ENCODE measurements around the gene LIN9. TPM values are rescaled to one million over a fixed set of nuclear protein-coding genes. Genes with fewer than 3 reads are reported as not detected.

Gene LIN9
- total and polyA plus RNA-seq, 10 of the 15 experiments (the other 5 are each of a cell fraction or from before 2014, with no cell fraction given): 5.9 to 13.5 (median 8.3) TPM

GRCh38 chr1:226211181-226211821, 97.7 kb downstream of the LIN9 start:
- no peaks in the 10 kb centered on the region for H4K20me1 ChIP-seq (ENCODE audit: control insufficient read depth, insufficient read depth)

More at GRCh38 chr1:226211181-226211821, 97.7 kb downstream of the LIN9 start:
- 58% methylated on average over 5 of the region's 5 CpGs for WGBS (ENCODE audit: insufficient coverage, insufficient replicate concordance, low lambda C conversion rate, missing lambda C conversion rate)
- POLR2A ChIA-PET: no interaction called here
- BruUV-seq (replicated peaks): no TSS peak
- FAIRE-seq: no peak
- SMC1A ChIA-PET (ENCODE audit: uncharacterized antibody, unreplicated experiment): interaction anchor here (0.9 to 1.3 kb wide), 4 partner anchors 9 to 122 kb away, joined by 3 to 5 read pairs (median 4); no protein-coding TSS in a partner anchor
- H3K36me3 ChIP-seq (ENCODE audit: control insufficient read depth in 2 of 2, insufficient read depth in 2 of 2, low read length in 1 of 2): no peaks in the 10 kb centered on the region
- ATAC-seq: no peak
- H3K9ac ChIP-seq (ENCODE audit: control insufficient read depth, insufficient read depth, low read length): no peak overlapping the region
- H3K4me3 ChIP-seq: no peak overlapping the region
- no peaks in the 10 kb centered on the region for H3K79me2 ChIP-seq (ENCODE audit: control insufficient read depth, insufficient read depth, low read length)
- CTCF ChIA-PET: interaction anchor here (0.6 to 1.3 kb wide), 5 partner anchors 12 to 86 kb away, joined by 3 to 4 read pairs (median 3); no protein-coding TSS in a partner anchor
- RAD21 ChIA-PET (ENCODE audit: unreplicated experiment): interaction anchor here (0.6 to 1.7 kb wide), 3 partner anchors 86 to 766 kb away, joined by 3 to 4 read pairs (median 3); no protein-coding TSS in a partner anchor
- no peak overlapping the region for H3K4me2 ChIP-seq (ENCODE audit: control insufficient read depth, insufficient read depth)
- TF ChIP-seq RFX5 (IDR thresholded peaks at IDR 0.05; ENCODE audit: low read depth, low read length) (no peak), SUZ12 (IDR thresholded peaks at IDR 0.05; ENCODE audit: unreplicated experiment) (no peak), ZNF384 (IDR thresholded peaks at IDR 0.05; ENCODE audit: borderline replicate concordance, low read depth, low read length) (no peak), STAT3 (IDR thresholded peaks at IDR 0.05; ENCODE audit: low read depth, low read length) (no peak), KDM1A (IDR thresholded peaks at IDR 0.05; ENCODE audit: borderline replicate concordance) (no peak), TCF12 (IDR thresholded peaks at IDR 0.05; ENCODE audit: low read depth, low read length) (no peak), JUND (IDR thresholded peaks at IDR 0.05; ENCODE audit: low read depth, low read length) (no peak), HCFC1 (IDR thresholded peaks at IDR 0.05; ENCODE audit: low read length) (no peak)
- TF ChIP-seq, protein P1, sequence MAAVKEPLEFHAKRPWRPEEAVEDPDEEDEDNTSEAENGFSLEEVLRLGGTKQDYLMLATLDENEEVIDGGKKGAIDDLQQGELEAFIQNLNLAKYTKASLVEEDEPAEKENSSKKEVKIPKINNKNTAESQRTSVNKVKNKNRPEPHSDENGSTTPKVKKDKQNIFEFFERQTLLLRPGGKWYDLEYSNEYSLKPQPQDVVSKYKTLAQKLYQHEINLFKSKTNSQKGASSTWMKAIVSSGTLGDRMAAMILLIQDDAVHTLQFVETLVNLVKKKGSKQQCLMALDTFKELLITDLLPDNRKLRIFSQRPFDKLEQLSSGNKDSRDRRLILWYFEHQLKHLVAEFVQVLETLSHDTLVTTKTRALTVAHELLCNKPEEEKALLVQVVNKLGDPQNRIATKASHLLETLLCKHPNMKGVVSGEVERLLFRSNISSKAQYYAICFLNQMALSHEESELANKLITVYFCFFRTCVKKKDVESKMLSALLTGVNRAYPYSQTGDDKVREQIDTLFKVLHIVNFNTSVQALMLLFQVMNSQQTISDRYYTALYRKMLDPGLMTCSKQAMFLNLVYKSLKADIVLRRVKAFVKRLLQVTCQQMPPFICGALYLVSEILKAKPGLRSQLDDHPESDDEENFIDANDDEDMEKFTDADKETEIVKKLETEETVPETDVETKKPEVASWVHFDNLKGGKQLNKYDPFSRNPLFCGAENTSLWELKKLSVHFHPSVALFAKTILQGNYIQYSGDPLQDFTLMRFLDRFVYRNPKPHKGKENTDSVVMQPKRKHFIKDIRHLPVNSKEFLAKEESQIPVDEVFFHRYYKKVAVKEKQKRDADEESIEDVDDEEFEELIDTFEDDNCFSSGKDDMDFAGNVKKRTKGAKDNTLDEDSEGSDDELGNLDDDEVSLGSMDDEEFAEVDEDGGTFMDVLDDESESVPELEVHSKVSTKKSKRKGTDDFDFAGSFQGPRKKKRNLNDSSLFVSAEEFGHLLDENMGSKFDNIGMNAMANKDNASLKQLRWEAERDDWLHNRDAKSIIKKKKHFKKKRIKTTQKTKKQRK (IDR thresholded peaks at IDR 0.05; ENCODE audit: low read depth, low read length): no peak
- H3K27ac ChIP-seq (ENCODE audit: control insufficient read depth, insufficient read depth): no peak overlapping the region
- intact Hi-C loops (cut with micrococcal nuclease; ENCODE audit: unreplicated experiment) (no loop called here), in situ Hi-C loops (cut with MboI) (no loop called here)
- H3K9me3 ChIP-seq (replicated peaks; ENCODE audit: control insufficient read depth, insufficient read depth, low read length): no peaks in the 10 kb centered on the region
- no peaks in the 10 kb centered on the region; the same call in 1 of the 2 replicates for H3K4me1 ChIP-seq (ENCODE audit: control insufficient read depth, insufficient read depth, low read length)
- H3K27me3 ChIP-seq (replicated peaks in 1 of 2; ENCODE audit: control insufficient read depth in 2 of 2, insufficient read depth in 2 of 2, low read length in 1 of 2): no peaks in the 10 kb centered on the region
- H2AFZ ChIP-seq (ENCODE audit: control insufficient read depth, low read depth, low read length): no peak overlapping the region
- DNase-seq (ENCODE audit: low read depth, low spot score): no peak

All from GM12878 (cell line).